ENCODE measurements around the gene APOC4. TPM values are rescaled to one million over a fixed set of nuclear protein-coding genes. Genes with fewer than 3 reads are reported as not detected.

Gene APOC4
- total RNA-seq, 4 donors from 2014 or later = not detected

GRCh38 chr19:44987148-44987675 lies 45.2 kb downstream of the APOC4 start:
- Histone ChIP-seq H3K27ac (no peak overlapping the region), H3K27me3 (no peaks in the 10 kb centered on the region), H3K36me3 (peaks cover 0 to 61% of the 10 kb centered on the region in 2 donors), H3K4me3 (no peak overlapping the region), H3K4me1 (no peaks in the 10 kb centered on the region), H3K9me3 (no peaks in the 10 kb centered on the region)
- in situ Hi-C loops (cut with MboI; ENCODE audit: low sequenced_read_pairs in 4 of 4) = no loop called here
- intact Hi-C loops (cut with DNase I; ENCODE audit: low total_unique reads) = no loop called here
- TF ChIP-seq POLR2A (IDR thresholded peaks at IDR 0.05) = no peak
- no peak for TF ChIP-seq CTCF (IDR thresholded peaks at IDR 0.05 in 4 of 5, conservative IDR thresholded peaks at IDR 0.05 in 1 of 5)
- no peak for DNase-seq
- no peak for ATAC-seq

- intact Hi-C loops (cut with DNase I; ENCODE audit: low total_unique reads) (no loop called here), in situ Hi-C loops (cut with MboI; ENCODE audit: low sequenced_read_pairs in 4 of 4) (no loop called here)
- TF ChIP-seq CTCF (IDR thresholded peaks at IDR 0.05 in 4 of 5, conservative IDR thresholded peaks at IDR 0.05 in 1 of 5) (no peak), POLR2A (IDR thresholded peaks at IDR 0.05) (no peak)
- H3K4me3 ChIP-seq = no peak overlapping the region
- ATAC-seq (no peak), DNase-seq (no peak)
- no peaks in the 10 kb centered on the region for H3K27me3 ChIP-seq
- peaks cover 0 to 69% of the 10 kb centered on the region in 2 donors for H3K36me3 ChIP-seq
- no peak overlapping the region for H3K27ac ChIP-seq
- H3K9me3 ChIP-seq = no peaks in the 10 kb centered on the region
- no peaks in the 10 kb centered on the region for H3K4me1 ChIP-seq
Observed at GRCh38 chr19:44988273-44988672, 46.2 kb downstream of the APOC4 start.

- peak in 4 of 5 experiments; percentile 16 to 51 (median 43) for TF ChIP-seq CTCF (IDR thresholded peaks at IDR 0.05 in 4 of 5, conservative IDR thresholded peaks at IDR 0.05 in 1 of 5)
- TF ChIP-seq POLR2A (IDR thresholded peaks at IDR 0.05) = no peak
- H3K4me3 ChIP-seq = no peak overlapping the region
- peak in 1 of 2 donors; percentile 51 for DNase-seq
Observed at GRCh38 chr19:44988896-44989556, 47.0 kb downstream of the APOC4 start.

GRCh38 chr19:44990459-44990858 lies 48.4 kb downstream of the APOC4 start:
- intact Hi-C loops (cut with DNase I; ENCODE audit: low total_unique reads) (no loop called here), in situ Hi-C loops (cut with MboI; ENCODE audit: low sequenced_read_pairs in 4 of 4) (no loop called here)
- Histone ChIP-seq H3K4me1 (no peaks in the 10 kb centered on the region), H3K36me3 (peaks cover 0 to 62% of the 10 kb centered on the region in 2 donors), H3K9me3 (no peaks in the 10 kb centered on the region), H3K4me3 (no peak overlapping the region), H3K27me3 (no peaks in the 10 kb centered on the region), H3K27ac (no peak overlapping the region)
- ATAC-seq (no peak), DNase-seq (no peak)
- TF ChIP-seq POLR2A (IDR thresholded peaks at IDR 0.05) (no peak), CTCF (IDR thresholded peaks at IDR 0.05 in 4 of 5, conservative IDR thresholded peaks at IDR 0.05 in 1 of 5) (no peak)

More at GRCh38 chr19:44988896-44989556, 47.0 kb downstream of the APOC4 start:
- Histone ChIP-seq H3K4me1 (no peaks in the 10 kb centered on the region), H3K9me3 (no peaks in the 10 kb centered on the region), H3K27ac (no peak overlapping the region), H3K36me3 (peaks cover 0 to 69% of the 10 kb centered on the region in 2 donors), H3K27me3 (no peaks in the 10 kb centered on the region)
- intact Hi-C loops (cut with DNase I; ENCODE audit: low total_unique reads) (no loop called here), in situ Hi-C loops (cut with MboI; ENCODE audit: low sequenced_read_pairs in 4 of 4) (no loop called here)
- ATAC-seq = peak in 1 of 2 donors; percentile 35

Data from gastrocnemius medialis (tissue), 4 donors.